ENCODE measurements around the gene ACADL. TPM values are rescaled to one million over a fixed set of nuclear protein-coding genes. Genes with fewer than 3 reads are reported as not detected.

ACADL gene
- total RNA-seq, 2 experiments from 2014 or later: not detected

DNA sequence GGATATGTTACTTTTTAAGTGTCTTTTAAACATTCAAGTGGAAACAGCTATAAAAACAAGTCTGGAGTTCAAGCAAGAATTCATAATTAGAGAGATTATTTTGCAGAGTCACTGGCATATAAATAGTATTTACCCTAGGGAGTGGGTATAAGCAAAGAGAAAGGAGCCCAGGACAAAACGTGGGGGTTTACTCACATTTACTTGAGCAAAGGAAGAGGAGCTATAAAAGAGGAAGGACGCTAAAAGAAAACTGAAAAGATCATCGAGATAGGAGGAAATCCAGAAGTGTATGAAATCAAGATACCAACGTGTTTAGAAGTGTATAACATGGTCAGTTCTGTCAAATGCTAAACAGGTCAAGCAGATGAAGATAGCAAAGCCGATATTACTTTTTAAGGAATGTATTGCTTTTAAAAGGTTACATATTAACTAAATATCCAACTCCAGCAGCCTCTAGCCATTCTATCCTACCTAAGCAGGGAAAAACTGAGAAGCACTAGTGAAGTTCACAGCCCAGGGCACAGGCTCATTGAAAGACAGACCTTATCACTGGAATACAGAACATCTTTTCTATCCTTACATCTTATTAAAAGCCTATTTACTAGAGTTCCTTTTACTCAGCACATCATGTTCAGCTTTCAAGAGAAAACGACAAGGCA is 62.7 kb downstream of the ACADL start:
- Mint-ChIP-seq H3K9me3 (ENCODE audit: insufficient read depth) (no peaks in the 10 kb centered on the region), H3K4me1 (ENCODE audit: low read depth) (peaks cover 9% of the 10 kb centered on the region), H3K27ac (no peak overlapping the region), H3K27me3 (ENCODE audit: low read depth) (no peaks in the 10 kb centered on the region), H3K4me3 (no peak overlapping the region), H3K36me3 (ENCODE audit: low read depth) (no peaks in the 10 kb centered on the region)
- ChIA-PET CTCF (interaction anchor here (1.0 to 1.1 kb wide), 2 partner anchors 9 to 47 kb away, joined by 3 read pairs; no protein-coding TSS in a partner anchor), POLR2A (interaction anchor here (1.5 kb wide), 1 partner anchor 8 kb away, joined by 4 read pairs; the partner anchor contains the start of gene KANSL1L)
- no peak for DNase-seq
- ATAC-seq: no peak

DNA sequence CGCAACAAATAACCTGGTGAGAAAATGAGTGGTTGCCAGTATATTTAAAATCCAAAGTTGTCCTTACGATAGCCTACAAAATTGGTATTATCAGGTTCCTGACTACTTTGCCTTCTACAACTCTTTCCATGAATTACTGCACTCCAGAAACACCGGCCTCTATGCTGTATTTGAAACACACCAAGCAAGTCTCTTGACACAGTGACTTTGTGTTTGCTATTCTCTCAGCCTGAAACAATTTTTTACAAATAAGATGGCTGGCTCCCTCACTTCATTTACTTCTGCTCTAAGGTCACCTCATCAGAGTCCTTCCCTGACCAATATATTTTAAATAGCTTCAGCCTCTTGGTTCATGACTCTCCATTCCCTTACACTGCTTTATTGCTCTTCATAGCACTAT is 66.2 kb downstream of the ACADL start:
- POLR2A ChIA-PET: no interaction called here
- ATAC-seq (no peak), DNase-seq (no peak)
- Mint-ChIP-seq H3K9me3 (ENCODE audit: insufficient read depth) (no peaks in the 10 kb centered on the region), H3K27ac (no peak overlapping the region), H3K4me1 (ENCODE audit: low read depth) (peaks cover 9% of the 10 kb centered on the region), H3K36me3 (ENCODE audit: low read depth) (no peaks in the 10 kb centered on the region), H3K27me3 (ENCODE audit: low read depth) (no peaks in the 10 kb centered on the region), H3K4me3 (no peak overlapping the region)
- CTCF ChIA-PET: interaction anchor here (1.2 kb wide), 1 partner anchor 9 kb away, joined by 3 read pairs; no protein-coding TSS in a partner anchor

DNA sequence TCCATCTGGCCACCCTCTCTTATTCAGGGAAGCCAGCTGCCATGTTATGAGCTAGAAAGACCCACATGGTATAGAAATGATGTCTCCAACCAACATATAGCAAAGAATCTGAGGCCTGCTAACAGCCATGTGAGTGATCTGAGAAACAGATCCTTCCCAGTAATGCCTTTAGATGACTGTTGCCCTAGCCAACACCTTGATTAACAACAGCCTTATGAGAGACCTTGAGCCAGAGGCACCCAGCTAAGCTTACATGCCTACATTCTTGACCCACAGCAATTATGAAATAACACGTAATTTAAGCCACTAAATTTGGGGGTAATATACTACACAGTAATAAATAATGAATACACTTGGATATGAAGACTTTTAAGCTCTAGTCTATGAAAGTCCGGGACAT is 67.0 kb downstream of the ACADL start:
- peaks cover 7% of the 10 kb centered on the region for H3K4me1 Mint-ChIP-seq (ENCODE audit: low read depth)
- H3K9me3 Mint-ChIP-seq (ENCODE audit: insufficient read depth): no peaks in the 10 kb centered on the region
- H3K4me3 Mint-ChIP-seq: no peak overlapping the region
- DNase-seq (no peak), ATAC-seq (no peak)
- POLR2A ChIA-PET: no interaction called here
- H3K27ac Mint-ChIP-seq: no peak overlapping the region
- CTCF ChIA-PET: no interaction called here
- H3K27me3 Mint-ChIP-seq (ENCODE audit: low read depth): no peaks in the 10 kb centered on the region
- peaks cover 3% of the 10 kb centered on the region for H3K36me3 Mint-ChIP-seq (ENCODE audit: low read depth)

DNA sequence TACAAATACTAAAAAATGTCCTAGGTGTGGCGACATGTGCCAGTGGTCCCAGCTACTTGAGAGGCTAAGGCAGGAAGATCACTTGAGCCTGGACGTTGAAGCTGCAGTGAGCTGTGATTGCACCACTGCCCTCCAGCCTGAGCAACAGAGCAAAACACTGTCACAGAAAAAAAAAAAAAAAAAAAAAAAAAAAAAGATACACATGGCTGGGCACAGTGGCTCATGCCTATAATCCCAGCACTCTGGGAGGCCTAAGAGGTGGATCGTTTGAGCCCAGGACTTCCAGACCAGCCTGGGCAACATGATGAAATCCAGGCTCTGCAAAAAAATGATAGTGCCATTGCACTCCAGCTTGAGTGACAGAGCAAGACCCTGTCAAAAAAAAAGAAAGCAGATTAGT is 67.7 kb downstream of the ACADL start:
- ChIA-PET CTCF (no interaction called here), POLR2A (no interaction called here)
- ATAC-seq (no peak), DNase-seq (no peak)
- peaks cover 2% of the 10 kb centered on the region for H3K4me1 Mint-ChIP-seq (ENCODE audit: low read depth)
- no peaks in the 10 kb centered on the region for H3K27me3 Mint-ChIP-seq (ENCODE audit: low read depth)
- no peak overlapping the region for H3K27ac Mint-ChIP-seq
- H3K36me3 Mint-ChIP-seq (ENCODE audit: low read depth): peaks cover 3% of the 10 kb centered on the region
- no peak overlapping the region for H3K4me3 Mint-ChIP-seq
- no peaks in the 10 kb centered on the region for H3K9me3 Mint-ChIP-seq (ENCODE audit: insufficient read depth)

DNA sequence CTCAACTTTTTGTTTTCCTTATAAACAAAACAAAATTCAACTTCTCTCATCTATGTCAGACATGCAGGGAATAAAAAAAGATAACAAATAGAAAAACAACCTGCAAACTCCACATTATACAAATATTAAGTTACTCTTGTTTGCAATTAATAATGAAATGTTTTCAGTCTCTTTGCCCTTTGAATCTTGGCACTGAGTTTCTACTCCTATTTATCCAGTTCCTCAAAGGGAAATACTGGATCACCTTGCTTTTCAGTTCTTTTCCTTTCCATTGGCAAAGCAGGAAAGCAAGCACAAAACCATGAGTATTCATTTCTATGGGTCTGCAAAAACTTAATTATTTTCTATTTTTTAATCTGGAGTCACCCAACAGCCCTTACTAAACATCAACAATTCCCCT is 77.6 kb downstream of the ACADL start:
- Mint-ChIP-seq H3K27ac (no peak overlapping the region), H3K27me3 (ENCODE audit: low read depth) (no peaks in the 10 kb centered on the region), H3K4me1 (ENCODE audit: low read depth) (no peaks in the 10 kb centered on the region), H3K9me3 (ENCODE audit: insufficient read depth) (peaks cover 4% of the 10 kb centered on the region), H3K36me3 (ENCODE audit: low read depth) (peaks cover 9% of the 10 kb centered on the region), H3K4me3 (no peak overlapping the region)
- POLR2A ChIA-PET: no interaction called here
- CTCF ChIA-PET: interaction anchor here (1.2 kb wide), 1 partner anchor 8 kb away, joined by 3 read pairs; no protein-coding TSS in a partner anchor
- ATAC-seq: no peak
- DNase-seq: no peak

Other genes with a start within 250 kb of the ACADL start
- 10 to 100 TPM; 48.2 to 49.9 TPM for gene RPE, start 222.8 kb downstream of the ACADL start, total RNA-seq
- gene KANSL1L, start 54.0 kb downstream of the ACADL start, total RNA-seq: 1 to 10 TPM; 2.6 to 4.8 TPM
- gene MYL1, start 89.7 kb upstream of the ACADL start, total RNA-seq: not detected

Measured in activated CD8-positive, alpha-beta T cell treated with anti-CD3 and anti-CD28 coated beads, Interleukin-2, amount 10 ng/mL, durations not matched to agents 7 days and 5 days (primary cell).